Vagina (tissue), 2 donors: ENCODE data around the gene MDN1.

Experiments
- POLR2A ChIP-seq, 2 donors: fragments of 450-650 bp; IDR thresholded peaks; one replicate each; pipeline ENCODE4 v1.6.1; 2017; ENCODE audit warnings: antibody characterized with exemption in 2 of 2, mild to moderate bottlenecking in 2 of 2, moderate library complexity in 2 of 2
- POLR2AphosphoS5 ChIP-seq, 2 donors: sonication (generic); formaldehyde crosslinking; IDR thresholded peaks; one replicate each; pipeline ENCODE4 v1.9.0; 2017; ENCODE audit warnings: antibody characterized with exemption in 2 of 2, mild to moderate bottlenecking in 2 of 2, low read depth in 1 of 2; ENCODE audit not compliant: insufficient read depth in 1 of 2
- TF ChIP-seq, protein P1 (sequence below), 3 experiments: fragments of 450-650 bp in 2 of 3; fragments of 200-600 bp in 1 of 3; sonication (generic) in 1 of 3; IDR thresholded peaks; one replicate each; pipeline ENCODE4 v1.5.1; 2017 to 2019; ENCODE audit warnings: antibody characterized with exemption in 3 of 3, mild to moderate bottlenecking in 2 of 3, moderate library complexity in 2 of 3

DNA sequence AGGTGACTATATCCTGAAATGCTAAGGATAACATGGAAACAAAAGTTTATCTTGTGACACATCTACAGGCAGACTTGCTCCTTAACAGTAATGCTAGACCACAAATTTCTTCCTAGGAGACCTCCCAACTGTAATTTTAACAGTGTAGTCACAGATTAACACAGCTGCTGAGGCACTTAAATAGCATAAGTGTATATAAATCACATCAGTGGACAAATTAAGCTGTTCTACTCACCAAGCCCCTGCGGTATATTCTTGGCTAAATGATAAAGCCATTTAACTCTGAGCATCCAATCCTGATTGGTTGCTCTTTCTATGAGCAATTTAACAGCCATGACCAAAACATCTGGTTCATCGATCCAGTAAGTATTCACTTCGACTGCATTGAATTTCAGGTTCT lies 107.8 kb downstream of the MDN1 start:
- TF ChIP-seq POLR2A (IDR thresholded peaks at IDR 0.05): no peak
- TF ChIP-seq, protein P1, sequence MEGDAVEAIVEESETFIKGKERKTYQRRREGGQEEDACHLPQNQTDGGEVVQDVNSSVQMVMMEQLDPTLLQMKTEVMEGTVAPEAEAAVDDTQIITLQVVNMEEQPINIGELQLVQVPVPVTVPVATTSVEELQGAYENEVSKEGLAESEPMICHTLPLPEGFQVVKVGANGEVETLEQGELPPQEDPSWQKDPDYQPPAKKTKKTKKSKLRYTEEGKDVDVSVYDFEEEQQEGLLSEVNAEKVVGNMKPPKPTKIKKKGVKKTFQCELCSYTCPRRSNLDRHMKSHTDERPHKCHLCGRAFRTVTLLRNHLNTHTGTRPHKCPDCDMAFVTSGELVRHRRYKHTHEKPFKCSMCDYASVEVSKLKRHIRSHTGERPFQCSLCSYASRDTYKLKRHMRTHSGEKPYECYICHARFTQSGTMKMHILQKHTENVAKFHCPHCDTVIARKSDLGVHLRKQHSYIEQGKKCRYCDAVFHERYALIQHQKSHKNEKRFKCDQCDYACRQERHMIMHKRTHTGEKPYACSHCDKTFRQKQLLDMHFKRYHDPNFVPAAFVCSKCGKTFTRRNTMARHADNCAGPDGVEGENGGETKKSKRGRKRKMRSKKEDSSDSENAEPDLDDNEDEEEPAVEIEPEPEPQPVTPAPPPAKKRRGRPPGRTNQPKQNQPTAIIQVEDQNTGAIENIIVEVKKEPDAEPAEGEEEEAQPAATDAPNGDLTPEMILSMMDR (IDR thresholded peaks at IDR 0.05): no peak
- no peak for TF ChIP-seq POLR2AphosphoS5 (IDR thresholded peaks at IDR 0.05; ENCODE audit: insufficient read depth in 1 of 2, low read depth in 1 of 2)
